NCI-H2196 (cell line): Measurements from ENCODE around the gene ATP11A.

Experiments used
- DNase-seq: peaks from one replicate; lab custom pipeline; 2025; ENCODE audit not compliant: unreplicated experiment; lab: John Stamatoyannopoulos, UW

ATP11A gene

DNA sequence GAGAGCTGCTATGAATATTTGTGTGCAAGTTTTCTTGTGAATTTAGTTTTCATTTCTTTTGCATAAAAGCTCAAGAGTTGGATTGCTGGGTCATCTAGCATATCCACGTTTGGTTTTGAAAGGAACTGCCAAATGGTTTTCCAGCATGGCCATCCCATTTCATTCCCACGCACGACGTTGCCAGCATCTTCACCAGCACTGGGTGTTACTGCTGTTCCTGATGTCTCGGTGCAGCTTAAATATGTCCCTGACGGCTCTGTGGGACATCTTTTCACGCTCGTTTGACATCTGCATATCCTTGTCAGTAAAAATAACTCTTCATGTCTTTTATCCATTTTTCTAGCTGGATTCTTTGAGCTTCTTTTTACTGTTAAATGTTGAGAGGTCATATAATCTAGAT is 123.7 kb downstream of the ATP11A start:
- no peak for DNase-seq

DNA sequence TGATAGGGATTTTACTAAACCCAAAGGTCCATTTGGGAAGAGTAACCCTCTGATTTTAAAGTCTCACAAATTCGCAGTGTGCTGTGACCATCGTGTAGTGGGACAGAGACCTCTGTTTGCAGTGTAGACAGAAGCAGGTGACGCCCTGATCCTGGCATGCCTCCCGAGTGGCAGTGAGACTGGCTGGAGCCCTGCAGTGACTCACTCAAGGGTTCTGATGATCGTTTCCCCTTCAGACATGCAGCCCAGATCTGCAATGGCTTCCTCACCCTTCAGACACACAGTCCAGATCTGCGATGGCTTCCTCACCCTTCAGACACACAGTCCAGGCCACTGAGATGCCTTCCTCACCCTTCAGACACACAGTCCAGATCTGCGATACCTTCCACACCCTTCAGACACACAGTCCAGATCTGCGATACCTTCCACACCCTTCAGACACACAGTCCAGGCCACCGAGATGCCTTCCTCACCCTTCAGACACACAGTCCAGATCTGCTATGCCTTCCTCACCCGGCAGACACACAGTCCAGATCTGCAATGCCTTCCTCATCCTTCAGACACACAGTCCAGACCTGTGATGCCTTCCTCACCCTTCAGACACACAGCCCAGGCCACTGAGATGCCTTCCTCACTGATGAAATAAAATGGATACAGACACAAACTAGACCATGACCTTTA is 125.2 kb downstream of the ATP11A start:
- DNase-seq, result peak; percentile 30

DNA sequence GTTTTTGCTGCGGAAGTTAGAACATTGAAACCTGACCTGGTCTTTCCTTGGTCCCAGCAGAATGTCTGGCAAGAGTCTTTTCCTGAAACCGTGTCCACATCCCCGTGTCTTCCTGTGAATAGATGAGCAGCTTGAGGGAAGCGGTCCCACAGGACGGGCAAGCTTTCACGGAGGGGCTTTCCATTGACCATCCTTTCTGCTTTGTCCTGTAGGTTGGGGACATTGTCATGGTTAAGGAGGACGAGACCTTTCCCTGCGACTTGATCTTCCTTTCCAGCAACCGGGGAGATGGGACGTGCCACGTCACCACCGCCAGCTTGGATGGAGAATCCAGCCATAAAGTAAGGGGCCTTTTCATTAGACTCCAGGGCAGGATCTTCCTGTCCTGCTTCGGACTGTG is 126.0 kb downstream of the ATP11A start:
- no peak for DNase-seq

DNA sequence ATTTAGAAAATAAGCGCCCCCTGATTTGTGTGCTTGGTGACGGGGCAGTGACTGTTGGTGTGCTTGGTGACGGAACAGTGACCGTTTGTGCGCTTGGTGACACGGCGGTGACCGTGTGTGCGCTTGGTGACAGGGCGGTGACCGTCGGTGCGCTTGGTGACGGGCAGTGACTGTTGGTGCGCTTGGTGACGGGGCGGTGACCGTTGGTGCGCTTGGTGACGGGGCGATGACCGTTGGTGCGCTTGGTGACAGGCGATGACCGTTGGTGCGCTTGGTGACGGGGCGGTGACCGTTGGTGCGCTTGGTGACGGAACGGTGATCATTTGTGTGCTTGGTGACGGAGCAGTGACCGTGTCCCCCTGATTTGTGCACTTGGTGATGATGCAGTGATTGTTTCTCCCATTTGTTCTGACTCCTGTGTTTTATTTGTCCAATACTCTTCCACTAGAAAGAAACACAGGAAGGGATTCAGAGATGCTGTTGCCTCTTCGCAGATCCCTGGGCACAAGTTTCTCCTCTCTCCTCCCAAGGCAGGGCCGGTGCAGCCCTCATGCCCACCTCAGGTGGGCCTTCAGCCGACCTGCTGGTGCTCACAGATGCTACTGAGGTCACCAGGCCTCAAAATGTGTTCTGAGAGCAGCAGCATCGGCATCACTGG is 128.3 kb downstream of the ATP11A start:
- no peak for DNase-seq

DNA sequence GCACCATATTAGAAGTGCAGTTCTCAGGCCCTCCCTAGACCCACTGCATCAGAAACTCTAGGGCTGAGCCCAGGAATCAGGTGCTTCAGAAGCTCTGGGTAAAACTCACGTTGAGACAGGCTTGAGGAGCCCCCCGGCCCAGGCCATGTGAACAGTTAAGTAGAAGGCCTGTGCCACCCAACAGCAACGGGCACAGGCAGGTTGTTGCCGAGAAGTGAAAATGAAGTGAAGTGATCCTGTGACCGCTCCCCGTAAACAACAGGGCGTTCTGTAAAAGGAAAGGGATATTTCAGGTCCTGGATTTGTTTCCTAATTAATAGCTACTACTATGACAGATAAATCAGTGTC is 128.8 kb downstream of the ATP11A start:
- no peak for DNase-seq

DNA sequence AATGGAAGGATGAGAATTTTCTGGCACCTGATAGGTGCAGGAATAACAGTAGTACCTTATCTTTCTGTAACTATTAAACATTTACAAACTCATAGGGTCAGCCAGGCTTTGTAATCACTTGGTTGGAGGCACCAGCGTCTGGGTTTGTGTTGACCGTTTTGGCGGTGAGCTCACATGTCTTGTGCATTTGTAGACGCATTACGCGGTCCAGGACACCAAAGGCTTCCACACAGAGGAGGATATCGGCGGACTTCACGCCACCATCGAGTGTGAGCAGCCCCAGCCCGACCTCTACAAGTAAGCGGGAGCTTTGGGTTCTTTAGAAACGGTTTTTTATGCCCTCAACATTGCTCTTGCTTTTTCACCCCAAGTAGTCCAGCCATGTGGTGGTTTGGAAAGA is 129.3 kb downstream of the ATP11A start:
- DNase-seq, result no peak

DNA sequence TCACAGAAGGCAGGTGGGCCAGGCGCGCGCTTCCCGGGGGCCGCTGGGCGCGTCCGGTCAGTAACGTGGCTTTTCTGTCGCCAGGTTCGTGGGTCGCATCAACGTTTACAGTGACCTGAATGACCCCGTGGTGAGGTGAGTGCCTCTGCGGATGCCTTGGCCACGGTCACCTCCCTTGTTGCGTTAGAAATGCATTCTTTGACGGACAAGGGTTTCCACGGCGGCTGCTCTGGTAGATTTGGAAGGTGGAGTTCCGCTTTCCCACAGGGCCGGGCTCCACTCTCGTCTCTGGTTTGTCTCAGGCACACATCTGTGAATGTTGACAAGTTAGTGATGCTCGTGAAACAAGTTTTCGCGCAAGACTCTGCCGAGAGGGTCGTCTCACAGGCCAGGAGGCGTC is 130.0 kb downstream of the ATP11A start:
- DNase-seq, result no peak

DNA sequence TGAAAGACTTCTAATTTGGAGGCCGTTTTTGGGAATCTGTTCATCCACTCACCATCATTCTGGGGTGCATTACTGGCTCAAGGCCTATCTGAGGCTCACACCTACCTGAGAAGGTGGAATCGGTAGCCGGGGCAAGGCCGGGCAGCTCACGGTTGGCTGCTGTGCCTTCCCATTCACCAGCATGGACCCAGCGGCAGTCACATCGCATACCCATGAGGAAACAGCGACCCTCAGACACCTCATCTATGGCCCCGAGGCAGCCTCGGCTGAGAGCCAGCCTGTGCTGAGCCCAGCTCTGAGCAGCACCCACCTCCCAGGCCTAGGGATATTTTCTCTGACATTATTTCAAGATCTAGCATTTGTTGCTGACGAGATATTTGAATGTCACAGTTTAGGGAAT is 130.5 kb downstream of the ATP11A start:
- no peak for DNase-seq

DNA sequence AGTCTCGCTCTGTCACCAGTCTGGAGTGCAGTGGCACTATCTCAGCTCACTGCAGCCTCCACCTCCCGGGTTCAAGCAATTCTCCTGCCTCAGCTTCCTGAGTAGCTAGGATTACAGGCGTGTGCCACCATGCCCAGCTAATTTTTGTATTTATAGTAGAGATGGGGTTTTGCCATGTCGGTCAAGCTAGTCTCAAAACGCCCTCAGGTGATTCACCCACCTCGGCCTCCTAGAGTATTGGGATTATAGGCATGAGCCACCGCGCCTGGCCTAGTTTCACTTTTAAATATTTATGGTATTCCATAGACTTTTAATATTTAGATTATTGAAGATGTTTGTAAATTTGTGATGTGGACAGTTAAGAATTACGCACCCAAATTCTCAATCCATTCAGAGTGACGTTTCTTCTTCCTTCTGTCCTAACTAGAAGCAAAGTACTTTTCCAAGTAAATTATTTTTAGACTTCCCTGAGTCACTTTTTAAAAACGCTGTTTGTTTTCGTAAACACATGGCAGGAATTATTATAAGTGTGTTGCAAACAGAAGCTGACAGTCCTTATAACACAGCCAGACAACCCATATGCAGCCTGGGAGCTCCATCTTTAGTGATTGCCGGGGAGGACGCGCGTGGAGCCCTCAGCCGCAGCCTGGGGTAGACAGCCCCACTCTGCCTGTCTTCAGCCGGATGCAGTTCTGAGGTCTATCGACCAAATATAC is 131.7 kb downstream of the ATP11A start:
- no peak for DNase-seq

DNA sequence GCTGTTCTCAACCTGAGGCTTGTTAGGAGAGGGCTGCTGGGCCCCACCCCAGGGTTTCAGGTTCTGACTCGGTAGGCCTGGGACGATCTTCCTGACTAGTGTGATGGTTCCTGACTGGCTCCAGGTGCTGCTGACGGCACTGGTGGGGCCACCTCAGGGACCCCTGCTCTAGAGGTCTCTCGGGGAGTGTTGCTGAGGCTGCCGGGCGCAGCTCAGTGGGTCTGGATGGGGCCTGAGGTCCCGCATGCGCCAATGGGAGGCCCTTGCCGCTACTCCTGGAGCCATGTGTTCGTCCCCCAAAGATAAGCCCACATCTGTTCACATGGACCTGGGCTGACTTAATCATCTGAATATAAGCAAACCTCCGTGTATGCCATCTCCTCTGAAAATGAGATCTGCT is 133.0 kb downstream of the ATP11A start:
- no peak for DNase-seq

DNA sequence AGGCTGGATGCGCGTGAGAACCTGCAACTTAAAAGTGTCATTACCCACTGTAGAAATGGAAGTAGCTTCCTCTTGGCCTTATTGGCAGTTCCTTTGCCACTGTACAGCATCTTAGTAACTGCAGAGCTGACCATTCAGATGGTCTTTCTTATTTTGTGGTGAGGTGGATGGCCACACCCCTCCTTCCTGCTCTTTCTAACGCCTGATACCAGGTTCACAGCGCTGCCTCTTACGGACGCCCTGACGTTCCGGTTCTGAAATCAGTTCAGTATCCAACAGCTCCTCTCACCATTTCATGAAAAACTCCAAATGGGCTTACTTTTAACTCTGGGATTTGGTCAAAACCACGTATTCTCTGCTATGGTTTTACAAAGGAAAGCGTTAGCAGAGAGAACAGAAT is 134.6 kb downstream of the ATP11A start:
- no peak for DNase-seq

DNA sequence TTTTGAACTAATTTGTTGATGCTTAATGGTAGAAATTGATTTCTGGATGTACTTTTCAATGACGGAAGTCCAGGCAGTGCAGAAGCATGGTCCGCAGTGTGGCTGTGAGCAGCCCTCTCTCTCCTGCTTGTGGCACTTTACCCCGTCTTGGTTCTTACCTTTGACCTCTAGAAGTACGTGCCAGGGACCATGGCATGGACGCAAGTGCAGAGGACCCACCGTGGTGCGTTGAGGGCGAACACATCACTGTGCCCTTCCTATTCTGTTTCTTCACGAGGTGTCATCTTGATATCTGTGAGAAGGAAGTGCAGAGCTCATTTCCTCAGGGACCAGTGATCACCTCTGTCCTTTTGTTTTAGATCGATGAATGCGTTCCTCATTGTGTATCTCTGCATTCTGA is 135.2 kb downstream of the ATP11A start:
- DNase-seq, result no peak

DNA sequence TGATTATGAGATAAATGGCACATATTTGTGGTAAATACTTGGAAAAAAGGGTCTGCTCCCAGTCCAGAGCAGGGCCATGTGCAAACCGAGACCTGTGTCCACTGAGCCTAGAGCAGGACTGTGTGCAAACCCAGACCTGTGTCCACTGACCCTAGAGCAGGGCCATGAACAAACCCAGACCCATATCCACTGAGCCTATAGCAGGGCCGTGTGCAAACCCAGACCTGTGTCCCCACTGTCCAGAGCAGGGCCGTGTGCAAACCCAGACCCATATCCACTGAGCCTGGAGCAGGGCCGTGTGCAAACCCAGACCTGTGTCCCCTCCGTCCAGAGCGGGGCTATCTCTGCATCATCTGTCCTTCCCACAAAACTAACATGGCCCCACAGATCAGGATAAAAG is 136.0 kb downstream of the ATP11A start:
- no peak for DNase-seq

DNA sequence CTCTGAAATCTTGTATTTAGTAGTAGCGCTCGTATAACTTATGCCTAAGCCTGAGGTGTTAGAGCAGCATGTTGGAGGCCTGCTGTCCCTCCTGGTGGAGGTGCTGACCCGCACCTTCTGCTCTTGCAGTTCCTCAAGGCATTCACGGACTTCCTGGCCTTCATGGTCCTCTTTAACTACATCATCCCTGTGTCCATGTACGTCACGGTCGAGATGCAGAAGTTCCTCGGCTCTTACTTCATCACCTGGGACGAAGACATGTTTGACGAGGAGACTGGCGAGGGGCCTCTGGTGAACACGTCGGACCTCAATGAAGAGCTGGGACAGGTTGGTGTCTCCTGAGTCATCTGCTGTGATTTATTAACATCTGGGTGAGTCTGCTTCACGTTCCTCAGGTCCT is 136.7 kb downstream of the ATP11A start:
- DNase-seq, result no peak

DNA sequence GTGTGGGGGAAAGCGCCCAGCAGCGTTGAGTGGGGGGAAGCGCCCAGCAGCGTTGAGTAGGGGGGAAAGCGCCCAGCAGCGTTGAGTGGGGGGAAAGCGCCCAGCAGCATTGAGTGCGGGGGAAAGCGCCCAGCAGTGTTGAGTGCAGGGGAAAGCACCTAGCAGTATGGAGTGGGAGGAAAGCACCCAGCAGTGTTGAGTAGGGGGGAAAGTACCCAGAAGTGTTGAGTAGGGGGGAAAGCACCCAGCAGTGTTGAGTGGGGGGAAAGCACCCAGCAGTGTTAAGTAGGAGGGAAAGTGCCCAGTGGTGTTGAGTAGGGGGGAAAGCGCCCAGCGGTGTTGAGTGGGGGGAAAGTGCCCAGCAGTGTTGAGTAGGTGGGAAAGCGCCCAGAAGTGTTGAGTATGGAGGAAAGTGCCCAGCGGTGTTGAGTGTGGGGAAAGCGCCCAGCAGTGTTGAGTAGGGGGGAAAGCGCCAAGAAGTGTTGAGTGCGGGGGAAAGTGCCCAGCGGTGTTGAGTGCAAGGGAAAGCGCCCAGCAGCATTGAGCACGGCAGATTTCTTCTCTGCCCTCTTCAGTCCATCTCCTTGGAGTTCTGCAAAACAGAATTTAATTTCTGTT is 138.4 kb downstream of the ATP11A start:
- no peak for DNase-seq

DNA sequence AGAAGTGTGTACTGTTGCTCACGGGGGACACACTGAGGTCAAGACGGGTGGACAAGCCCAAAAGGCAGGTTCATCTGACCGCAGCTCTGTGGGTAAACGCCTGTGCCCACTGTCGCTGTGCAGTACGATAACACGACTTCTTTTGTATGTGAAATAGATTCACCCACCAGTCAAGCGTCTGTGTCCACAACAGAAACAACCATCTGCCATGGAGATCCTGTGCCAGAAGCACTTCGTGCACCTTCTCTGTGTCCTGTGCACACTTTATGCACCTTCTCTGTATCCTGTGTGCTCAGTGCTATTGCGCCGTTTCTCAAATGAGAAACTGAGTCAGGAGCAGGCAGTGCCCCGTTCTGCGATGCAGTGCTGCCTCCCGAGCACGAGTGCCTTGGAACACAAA is 138.9 kb downstream of the ATP11A start:
- no peak for DNase-seq

DNA sequence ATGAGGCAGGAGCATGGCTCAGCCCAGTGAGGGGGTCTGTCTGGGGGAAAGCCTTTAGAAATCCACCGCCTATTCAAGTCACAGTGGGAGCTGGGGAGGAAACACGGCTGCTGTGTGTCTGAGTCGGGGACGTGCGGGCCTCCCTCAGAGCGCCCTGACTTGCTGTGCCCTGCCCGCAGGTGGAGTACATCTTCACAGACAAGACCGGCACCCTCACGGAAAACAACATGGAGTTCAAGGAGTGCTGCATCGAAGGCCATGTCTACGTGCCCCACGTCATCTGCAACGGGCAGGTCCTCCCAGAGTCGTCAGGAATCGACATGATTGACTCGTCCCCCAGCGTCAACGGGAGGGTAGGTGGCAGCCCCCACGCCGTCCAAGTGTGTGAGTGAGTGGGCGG is 141.4 kb downstream of the ATP11A start:
- no peak for DNase-seq

DNA sequence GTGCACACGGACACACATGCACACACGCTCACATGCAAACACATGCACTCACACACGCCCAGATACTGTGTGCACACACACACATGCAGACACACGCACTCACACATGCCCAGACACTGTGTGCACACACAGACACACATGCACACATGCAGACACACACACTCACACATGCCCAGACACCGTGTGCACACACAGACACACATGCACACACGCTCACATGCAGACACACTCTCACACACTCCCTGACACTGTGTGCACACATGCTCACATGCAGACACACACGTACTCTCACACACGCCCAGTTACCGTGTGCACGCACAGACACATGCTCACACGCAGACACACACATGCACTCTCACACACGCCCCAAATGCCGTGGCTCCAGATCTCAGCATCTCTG is 142.0 kb downstream of the ATP11A start:
- no peak for DNase-seq

DNA sequence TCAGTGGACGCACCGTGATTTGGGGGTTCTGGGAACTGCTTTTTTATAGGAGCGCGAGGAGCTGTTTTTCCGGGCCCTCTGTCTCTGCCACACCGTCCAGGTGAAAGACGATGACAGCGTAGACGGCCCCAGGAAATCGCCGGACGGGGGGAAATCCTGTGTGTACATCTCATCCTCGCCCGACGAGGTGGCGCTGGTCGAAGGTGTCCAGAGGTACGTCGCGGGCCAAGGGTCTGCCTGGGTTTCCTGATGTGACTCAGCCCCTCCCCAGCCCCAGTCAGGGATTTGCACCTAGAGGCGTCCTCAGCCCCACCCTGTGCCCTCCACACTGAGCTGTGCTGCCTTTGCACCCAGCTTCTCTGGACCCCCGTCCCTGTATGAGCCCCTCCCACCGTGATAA is 143.0 kb downstream of the ATP11A start:
- DNase-seq, result no peak

DNA sequence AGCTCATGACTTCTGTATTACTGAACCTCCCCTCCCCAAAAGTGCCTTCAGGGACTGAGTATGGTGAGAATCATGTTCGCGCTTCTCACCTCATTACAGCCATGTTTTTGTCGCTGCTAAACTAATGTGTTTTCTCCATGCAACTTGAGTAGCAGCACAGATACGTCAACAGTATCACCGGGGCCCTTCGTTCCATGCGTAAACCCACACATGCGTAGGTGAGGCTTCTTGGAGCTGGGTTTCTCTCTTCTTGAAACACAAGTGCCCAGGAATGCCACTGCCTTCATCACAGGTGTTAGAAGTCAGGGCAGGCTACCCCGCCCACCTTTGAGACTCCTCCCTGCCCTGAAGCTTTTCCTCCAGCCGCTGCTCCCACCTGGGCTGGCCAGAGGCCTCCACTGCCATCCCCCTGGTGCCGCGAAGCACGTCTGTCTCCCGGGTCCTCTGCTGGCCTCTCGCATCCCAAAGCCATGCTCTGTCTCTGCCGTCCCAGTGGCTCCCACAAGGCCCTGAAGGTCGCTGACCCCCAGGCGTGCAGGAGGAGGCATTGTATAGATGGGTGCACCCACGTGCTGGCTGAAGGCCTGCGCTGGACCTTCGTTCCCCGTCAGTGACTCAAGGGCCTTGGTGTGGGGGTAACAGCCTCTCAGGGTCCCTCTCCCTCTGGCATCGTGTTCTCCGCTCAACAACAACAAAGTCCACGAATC is 143.9 kb downstream of the ATP11A start:
- no peak for DNase-seq

DNA sequence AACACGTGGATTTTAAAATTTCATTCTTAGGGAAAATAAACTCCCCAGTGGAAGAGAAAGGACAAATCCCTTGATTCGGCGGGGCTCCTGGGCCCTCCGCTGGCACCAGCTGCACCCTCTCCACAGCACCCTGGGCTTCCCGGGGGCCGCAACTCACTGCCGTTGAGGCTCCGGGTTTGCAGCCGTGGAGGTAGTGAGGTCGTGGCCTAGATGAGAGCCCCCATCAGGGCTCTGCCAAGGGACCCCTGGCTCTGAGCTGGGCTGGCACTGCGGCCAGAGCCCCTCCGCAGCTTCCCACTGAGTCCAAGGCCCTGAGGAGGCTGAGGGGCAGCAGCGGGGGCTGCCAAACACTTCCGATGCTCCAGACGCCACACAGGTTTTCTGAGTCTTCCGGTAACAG is 145.5 kb downstream of the ATP11A start:
- DNase-seq, result no peak

DNA sequence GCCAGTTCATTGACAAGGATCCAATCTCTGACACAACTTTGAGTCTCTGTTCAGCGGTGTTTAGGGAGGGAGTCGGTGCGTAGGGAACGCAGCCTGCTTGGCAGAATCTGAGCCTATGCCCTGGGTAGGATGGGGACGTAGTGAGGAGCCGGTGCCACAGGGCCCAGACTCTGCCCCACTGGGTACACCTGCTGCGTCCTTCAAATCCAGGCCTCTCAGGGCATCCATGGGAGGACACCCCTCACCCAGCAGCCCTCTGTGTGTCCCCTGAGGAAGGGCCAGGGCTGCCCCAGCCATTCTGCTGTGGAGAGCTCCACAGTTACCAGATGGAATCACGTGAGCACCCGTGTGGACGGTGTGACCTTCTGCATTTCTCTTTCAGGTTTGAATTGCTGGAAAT is 146.0 kb downstream of the ATP11A start:
- no peak for DNase-seq
